Left ventricle myocardium inferior (tissue), 1 donor: ENCODE data around the gene PRKCI. TPM values are rescaled to one million over a fixed set of nuclear protein-coding genes. Genes with fewer than 3 reads are reported as not detected.
A peak's percentile ranks its signal among the peaks of the same experiment; 100 is the strongest.

ENCODE experiments used
- DNase-seq: peaks from one replicate; pipeline ENCODE4 v3.0.0-alpha.2; 2020
- H3K27ac ChIP-seq: fragments of 200-600 bp; replicated peaks from 2 replicates; pipeline ENCODE4 v1.8.0; 2021
- H3K27me3 ChIP-seq: fragments of 200-600 bp; 2 replicates; pipeline ENCODE4 v1.8.0; 2021; ENCODE audit warnings: low read depth
- H3K36me3 ChIP-seq: fragments of 200-600 bp; 2 replicates; pipeline ENCODE4 v1.8.0; 2021
- H3K4me1 ChIP-seq: fragments of 200-600 bp; 2 replicates; pipeline ENCODE4 v1.8.0; 2021
- H3K4me3 ChIP-seq: fragments of 200-600 bp; 2 replicates; pipeline ENCODE4 v1.8.0; 2021; ENCODE audit warnings: mild to moderate bottlenecking, moderate library complexity
- H3K9me3 ChIP-seq: fragments of 200-600 bp; replicated peaks from 2 replicates; pipeline ENCODE4 v1.8.0; 2021
- CTCF ChIP-seq: fragments of 200-600 bp; IDR thresholded peaks from 2 replicates; pipeline ENCODE4 v1.8.0; 2021; ENCODE audit warnings: antibody characterized with exemption, mild to moderate bottlenecking, borderline replicate concordance
- intact Hi-C: fragments of 100-400 bp; cut with micrococcal nuclease; formaldehyde crosslinking; loops from one replicate; pipeline ENCODE4 v1.11.0; 2022
- total RNA-seq: library from RNA; stranded (reverse); fragmentation: NEBNext Ultra II Directional; extraction: Animal tissue kit (Norgen Biotek cat#: 25700); gene quantifications from one replicate; pipeline ENCODE4 v1.2.1, GENCODE V29; 2021
- donor health status: DM: no; HTN: yes; CAD: no; lungs with severe emphysema.

Gene PRKCI
- total RNA-seq, 1 donor from 2014 or later = 10.9 TPM

- Histone ChIP-seq H3K9me3 (no peaks in the 10 kb centered on the region), H3K36me3 (peaks cover 66% of the 10 kb centered on the region), H3K4me1 (peaks cover 5% of the 10 kb centered on the region), H3K27me3 (no peaks in the 10 kb centered on the region), H3K27ac (no peak overlapping the region), H3K4me3 (no peak overlapping the region)
- intact Hi-C loops = no loop called here
- no peak for DNase-seq
- no peak for TF ChIP-seq CTCF
Observed at GRCh38 chr3:170296703-170297102, 74.5 kb downstream of the PRKCI start.

GRCh38 chr3:170301405-170301804, 79.2 kb downstream of the PRKCI start:
- Histone ChIP-seq H3K36me3 (peaks cover 47% of the 10 kb centered on the region), H3K27me3 (no peaks in the 10 kb centered on the region), H3K4me1 (peaks cover 14% of the 10 kb centered on the region), H3K27ac (peak overlapping the region; percentile 38), H3K9me3 (no peaks in the 10 kb centered on the region), H3K4me3 (no peak overlapping the region)
- intact Hi-C loops = loop anchor here (10.0 kb wide), 1 partner anchor 103 kb away; no protein-coding TSS in a partner anchor
- no peak for DNase-seq
- TF ChIP-seq CTCF = no peak

- H3K4me1 ChIP-seq = peaks cover 14% of the 10 kb centered on the region
- DNase-seq = no peak
- no peak for TF ChIP-seq CTCF
- H3K4me3 ChIP-seq = no peak overlapping the region
- H3K36me3 ChIP-seq = peaks cover 46% of the 10 kb centered on the region
- H3K9me3 ChIP-seq = no peaks in the 10 kb centered on the region
- no peaks in the 10 kb centered on the region for H3K27me3 ChIP-seq
- intact Hi-C loops = loop anchor here (10.0 kb wide), 1 partner anchor 103 kb away; no protein-coding TSS in a partner anchor
- peak overlapping the region; percentile 38 for H3K27ac ChIP-seq
Observed at GRCh38 chr3:170302008-170302407, 79.8 kb downstream of the PRKCI start.

- Histone ChIP-seq H3K9me3 (no peaks in the 10 kb centered on the region), H3K27me3 (no peaks in the 10 kb centered on the region), H3K36me3 (peaks cover 14% of the 10 kb centered on the region), H3K4me1 (peaks cover 18% of the 10 kb centered on the region), H3K27ac (no peak overlapping the region), H3K4me3 (no peak overlapping the region)
- no peak for TF ChIP-seq CTCF
- intact Hi-C loops = loop anchor here (10.0 kb wide), 1 partner anchor 99 kb away; no protein-coding TSS in a partner anchor
- DNase-seq = no peak
Observed at GRCh38 chr3:170306015-170306414, 83.8 kb downstream of the PRKCI start.

GRCh38 chr3:170307671-170308405, 85.6 kb downstream of the PRKCI start:
- intact Hi-C loops = loop anchor here (10.0 kb wide), 1 partner anchor 97 kb away; no protein-coding TSS in a partner anchor
- H3K27ac ChIP-seq = no peak overlapping the region

More at GRCh38 chr3:170307671-170308405, 85.6 kb downstream of the PRKCI start:
- DNase-seq = no peak
- Histone ChIP-seq H3K4me1 (peaks cover 4% of the 10 kb centered on the region), H3K27me3 (no peaks in the 10 kb centered on the region), H3K9me3 (no peaks in the 10 kb centered on the region), H3K36me3 (no peaks in the 10 kb centered on the region), H3K4me3 (no peak overlapping the region)
- TF ChIP-seq CTCF = no peak
